OCI-LY1 (cell line): ENCODE results near the gene CRAMP1.

Experiments used
- EZH2 ChIP-seq: fragments of 200-600 bp; sonication (generic), shearing (Covaris generic); IDR thresholded peaks from 2 replicates; pipeline ENCODE4 v1.8.0; 2017; ENCODE audit warnings: borderline replicate concordance, mixed run types, mild to moderate bottlenecking, antibody characterized with exemption, low read length, moderate library complexity, mixed read lengths
- TF ChIP-seq, protein P1 (sequence below): fragments of 200-600 bp; sonication (generic), shearing (Covaris generic); IDR thresholded peaks from 2 replicates; pipeline ENCODE4 v1.5.1; 2017; ENCODE audit warnings: mild to moderate bottlenecking, antibody characterized with exemption, low read length, moderate library complexity, mixed read lengths

DNA sequence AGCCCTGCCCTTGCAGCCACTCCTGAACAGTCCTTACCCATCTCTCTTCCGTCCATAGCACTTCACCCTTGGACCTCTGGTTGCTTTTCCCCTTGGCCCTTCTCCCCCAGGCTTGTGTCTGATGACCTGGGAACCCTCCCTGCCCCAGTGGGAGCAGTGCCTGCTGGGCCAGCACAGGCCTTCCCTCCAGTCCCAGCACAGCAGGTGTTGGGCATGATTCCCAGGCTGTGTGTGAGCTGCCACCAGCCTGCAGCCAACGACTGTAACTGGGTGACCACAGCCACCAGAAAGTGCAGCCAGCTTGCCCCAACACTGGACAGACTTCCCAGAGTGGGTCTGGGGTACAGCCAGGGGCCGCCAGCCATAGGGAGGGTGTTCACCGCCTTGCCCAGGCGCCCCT lies 30.0 kb downstream of the CRAMP1 start:
- TF ChIP-seq, protein P1, sequence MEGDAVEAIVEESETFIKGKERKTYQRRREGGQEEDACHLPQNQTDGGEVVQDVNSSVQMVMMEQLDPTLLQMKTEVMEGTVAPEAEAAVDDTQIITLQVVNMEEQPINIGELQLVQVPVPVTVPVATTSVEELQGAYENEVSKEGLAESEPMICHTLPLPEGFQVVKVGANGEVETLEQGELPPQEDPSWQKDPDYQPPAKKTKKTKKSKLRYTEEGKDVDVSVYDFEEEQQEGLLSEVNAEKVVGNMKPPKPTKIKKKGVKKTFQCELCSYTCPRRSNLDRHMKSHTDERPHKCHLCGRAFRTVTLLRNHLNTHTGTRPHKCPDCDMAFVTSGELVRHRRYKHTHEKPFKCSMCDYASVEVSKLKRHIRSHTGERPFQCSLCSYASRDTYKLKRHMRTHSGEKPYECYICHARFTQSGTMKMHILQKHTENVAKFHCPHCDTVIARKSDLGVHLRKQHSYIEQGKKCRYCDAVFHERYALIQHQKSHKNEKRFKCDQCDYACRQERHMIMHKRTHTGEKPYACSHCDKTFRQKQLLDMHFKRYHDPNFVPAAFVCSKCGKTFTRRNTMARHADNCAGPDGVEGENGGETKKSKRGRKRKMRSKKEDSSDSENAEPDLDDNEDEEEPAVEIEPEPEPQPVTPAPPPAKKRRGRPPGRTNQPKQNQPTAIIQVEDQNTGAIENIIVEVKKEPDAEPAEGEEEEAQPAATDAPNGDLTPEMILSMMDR: no peak
- no peak for TF ChIP-seq EZH2
